ENCODE results near the gene RNF220. TPM values are rescaled to one million over a fixed set of nuclear protein-coding genes. Genes with fewer than 3 reads are reported as not detected.

Gene RNF220
- total RNA-seq, 1 donor from 2014 or later, result 89.5 TPM

DNA sequence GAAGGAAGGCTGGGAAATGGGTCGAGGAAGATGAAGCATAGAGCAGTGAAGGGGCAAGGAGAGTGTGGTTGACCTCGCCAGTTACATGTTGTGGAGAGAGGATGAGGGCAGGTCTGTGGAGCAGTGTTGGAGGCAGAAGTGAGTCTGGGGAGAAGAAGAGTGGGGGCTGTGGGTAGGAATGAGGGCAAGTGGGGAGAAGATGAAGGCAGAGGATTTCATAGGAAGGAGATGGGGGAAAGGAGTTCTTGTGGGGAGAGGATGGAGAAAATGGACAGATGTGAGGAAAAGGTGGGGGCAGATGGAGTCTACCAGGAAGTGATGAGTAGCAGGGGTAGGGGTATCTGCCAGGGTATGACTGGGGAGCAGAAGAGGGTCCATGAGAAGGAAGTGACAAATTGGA is 273.1 kb downstream of the RNF220 start:
- Mint-ChIP-seq H3K27me3 (ENCODE audit: low read depth) (no peaks in the 10 kb centered on the region), H3K36me3 (ENCODE audit: low read depth) (no peaks in the 10 kb centered on the region), H3K9me3 (no peaks in the 10 kb centered on the region), H3K4me1 (ENCODE audit: low read depth) (peaks cover 14% of the 10 kb centered on the region), H3K4me3 (ENCODE audit: low read depth) (no peak overlapping the region), H3K27ac (no peak overlapping the region)
- intact Hi-C loops (cut with micrococcal nuclease), result no loop called here
- no peak for DNase-seq (ENCODE audit: low spot score)

DNA sequence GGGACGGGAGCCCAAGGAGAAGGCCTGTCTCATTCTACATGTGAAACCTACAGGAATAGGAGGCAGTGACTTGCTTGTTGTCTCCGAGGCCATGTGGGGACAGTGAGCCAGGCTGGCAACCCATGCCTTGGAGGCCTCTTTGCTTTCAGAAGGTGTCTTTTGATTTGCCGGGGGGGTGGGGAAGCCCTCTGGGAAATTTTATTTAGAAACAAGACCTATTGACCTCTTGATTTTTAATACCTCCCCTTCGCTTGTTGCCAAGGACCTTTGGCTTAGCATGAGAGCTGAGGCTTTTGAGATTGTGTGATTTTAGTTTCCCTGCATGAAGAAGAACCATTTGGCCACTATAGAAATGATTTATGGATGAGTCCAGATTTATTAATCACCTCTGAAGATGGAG is 273.6 kb downstream of the RNF220 start:
- H3K27me3 Mint-ChIP-seq (ENCODE audit: low read depth), result no peaks in the 10 kb centered on the region
- no peaks in the 10 kb centered on the region for H3K36me3 Mint-ChIP-seq (ENCODE audit: low read depth)
- no peak overlapping the region for H3K4me3 Mint-ChIP-seq (ENCODE audit: low read depth)
- H3K27ac Mint-ChIP-seq, result no peak overlapping the region
- intact Hi-C loops (cut with micrococcal nuclease), result no loop called here
- DNase-seq (ENCODE audit: low spot score), result no peak
- no peaks in the 10 kb centered on the region for H3K9me3 Mint-ChIP-seq
- H3K4me1 Mint-ChIP-seq (ENCODE audit: low read depth), result peaks cover 9% of the 10 kb centered on the region

DNA sequence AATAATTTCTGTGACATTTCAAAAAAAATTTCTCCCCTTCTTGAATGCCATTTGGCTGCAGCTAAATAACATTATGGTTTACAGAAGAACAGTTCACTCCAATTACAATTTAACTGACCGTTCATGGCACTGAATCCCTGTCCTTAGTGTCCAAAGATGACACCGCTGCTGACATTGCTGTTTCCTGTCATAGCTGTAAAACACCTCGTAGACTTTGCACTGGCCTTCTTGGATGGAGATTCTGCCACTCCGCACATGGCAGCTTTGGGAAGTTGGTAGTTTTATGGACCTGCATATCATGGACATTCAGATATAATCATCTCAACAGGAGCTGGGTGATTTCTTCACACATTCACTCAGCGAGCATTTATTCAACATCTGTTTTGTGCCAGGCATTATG is 274.4 kb downstream of the RNF220 start:
- intact Hi-C loops (cut with micrococcal nuclease), result no loop called here
- peaks cover 11% of the 10 kb centered on the region for H3K4me1 Mint-ChIP-seq (ENCODE audit: low read depth)
- no peak for DNase-seq (ENCODE audit: low spot score)
- H3K9me3 Mint-ChIP-seq, result no peaks in the 10 kb centered on the region
- H3K27ac Mint-ChIP-seq, result no peak overlapping the region
- H3K36me3 Mint-ChIP-seq (ENCODE audit: low read depth), result no peaks in the 10 kb centered on the region
- H3K4me3 Mint-ChIP-seq (ENCODE audit: low read depth), result no peak overlapping the region
- H3K27me3 Mint-ChIP-seq (ENCODE audit: low read depth), result no peaks in the 10 kb centered on the region

DNA sequence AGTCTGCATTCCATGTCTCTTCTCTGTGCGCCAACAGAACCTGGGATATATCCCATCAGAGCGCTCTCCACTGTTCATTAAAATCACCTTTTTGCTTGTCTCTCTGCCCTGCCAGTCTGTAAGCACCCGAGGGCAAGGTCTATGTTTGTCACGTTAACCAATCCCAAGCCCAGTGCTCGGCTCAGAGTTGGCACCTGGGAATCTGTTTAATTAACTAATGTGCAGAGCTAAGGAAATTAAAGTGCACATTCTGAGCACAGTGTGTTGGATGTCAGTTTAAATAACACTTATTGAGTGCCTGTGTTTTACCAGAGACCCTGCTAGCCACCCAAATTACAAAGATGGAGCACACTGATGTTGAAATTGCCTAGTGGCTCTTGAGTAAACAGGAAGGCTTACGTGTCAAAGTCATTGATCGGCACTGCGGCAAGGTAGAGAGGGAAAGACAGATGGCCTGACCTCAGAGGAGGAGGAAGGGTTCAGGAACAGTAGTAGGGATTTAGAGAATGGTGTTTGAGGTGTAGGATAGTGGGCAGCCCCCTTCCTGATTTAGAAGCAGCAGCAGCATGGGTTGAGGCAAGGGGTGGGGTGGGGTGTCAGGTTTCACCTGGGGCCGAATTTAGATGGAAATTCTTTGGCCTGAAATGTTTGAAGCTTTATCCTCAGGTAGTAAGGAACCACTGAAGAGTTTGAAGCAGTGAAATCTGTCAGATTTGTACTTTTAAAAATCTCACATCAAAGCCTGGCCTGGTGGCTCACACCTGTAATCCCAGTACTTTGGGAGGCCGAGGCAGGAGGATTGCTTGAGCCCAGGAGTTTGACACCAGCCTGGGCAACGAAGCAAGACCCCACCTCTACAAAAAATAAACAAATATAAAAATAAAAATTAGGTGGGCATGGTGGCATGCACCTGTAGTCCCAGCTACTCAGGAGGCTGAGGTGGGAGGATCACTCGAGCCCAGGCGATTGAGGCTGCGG is 277.1 kb downstream of the RNF220 start:
- Mint-ChIP-seq H3K36me3 (ENCODE audit: low read depth) (no peaks in the 10 kb centered on the region), H3K4me1 (ENCODE audit: low read depth) (peaks cover 11% of the 10 kb centered on the region), H3K4me3 (ENCODE audit: low read depth) (no peak overlapping the region), H3K9me3 (no peaks in the 10 kb centered on the region), H3K27ac (peak overlapping the region; percentile 29), H3K27me3 (ENCODE audit: low read depth) (no peaks in the 10 kb centered on the region)
- no peak for DNase-seq (ENCODE audit: low spot score)
- intact Hi-C loops (cut with micrococcal nuclease), result no loop called here

DNA sequence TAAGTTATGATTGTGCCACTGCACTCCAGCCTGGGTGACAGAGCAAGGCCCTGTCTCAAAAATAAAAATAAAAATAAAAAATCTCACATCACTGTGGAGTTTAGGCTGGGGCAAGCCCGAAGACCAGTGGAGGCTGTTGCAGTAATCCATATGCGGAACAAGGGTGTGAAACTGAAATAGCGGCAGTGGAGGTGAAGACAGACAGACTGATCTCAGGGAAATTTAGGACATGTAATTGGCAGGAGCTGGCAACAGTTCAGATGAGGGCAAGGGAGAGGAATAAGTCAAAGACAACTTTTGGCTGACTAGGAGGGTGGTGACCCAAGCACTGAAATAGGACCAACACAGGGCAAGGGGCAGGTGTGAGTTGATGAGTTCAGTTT is 277.8 kb downstream of the RNF220 start:
- no peaks in the 10 kb centered on the region for H3K27me3 Mint-ChIP-seq (ENCODE audit: low read depth)
- intact Hi-C loops (cut with micrococcal nuclease), result no loop called here
- H3K4me3 Mint-ChIP-seq (ENCODE audit: low read depth), result no peak overlapping the region
- no peaks in the 10 kb centered on the region for H3K9me3 Mint-ChIP-seq
- no peak overlapping the region for H3K27ac Mint-ChIP-seq
- no peak for DNase-seq (ENCODE audit: low spot score)
- H3K4me1 Mint-ChIP-seq (ENCODE audit: low read depth), result peaks cover 11% of the 10 kb centered on the region
- no peaks in the 10 kb centered on the region for H3K36me3 Mint-ChIP-seq (ENCODE audit: low read depth)

DNA sequence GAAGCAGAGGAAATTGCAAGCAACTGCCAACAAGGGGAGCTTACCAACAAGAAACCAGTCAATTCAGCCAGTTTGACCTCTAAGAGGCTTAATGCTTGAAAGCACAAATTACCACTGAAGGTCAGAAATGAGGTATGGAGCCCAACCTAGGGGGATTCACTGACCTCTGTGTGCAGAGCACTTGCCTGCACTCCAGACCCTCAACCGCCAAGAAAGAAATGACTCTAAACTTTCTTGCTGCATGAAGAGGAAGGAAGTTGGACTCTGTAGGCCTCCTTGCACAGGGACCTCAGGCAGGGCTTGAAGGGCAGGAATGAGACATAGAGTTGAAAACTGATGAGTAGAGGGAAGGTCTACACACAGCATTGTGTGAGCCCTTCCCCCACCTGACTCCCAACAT is 279.5 kb downstream of the RNF220 start:
- H3K27ac Mint-ChIP-seq, result no peak overlapping the region
- intact Hi-C loops (cut with micrococcal nuclease), result no loop called here
- H3K9me3 Mint-ChIP-seq, result no peaks in the 10 kb centered on the region

DNA sequence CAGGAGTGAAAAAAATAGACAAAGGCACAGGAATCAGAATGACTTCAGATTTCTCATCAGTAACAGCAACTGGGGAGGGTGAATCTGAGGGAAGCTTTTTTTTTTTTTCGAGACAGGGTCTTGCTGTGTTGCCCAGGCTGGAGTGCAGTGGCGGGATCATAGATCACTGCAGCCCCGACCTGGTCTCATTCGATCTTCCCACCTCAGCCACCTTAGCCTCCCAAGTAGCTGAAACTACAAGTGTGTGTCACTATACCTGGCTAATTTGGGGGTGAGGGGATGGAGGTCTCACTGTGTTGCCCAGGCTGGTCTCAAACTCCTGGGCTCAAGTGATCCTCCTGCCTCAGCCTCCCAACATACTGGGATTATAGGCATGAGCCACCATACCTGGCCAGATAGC is 280.2 kb downstream of the RNF220 start:
- no peak for DNase-seq (ENCODE audit: low spot score)
- Mint-ChIP-seq H3K27ac (no peak overlapping the region), H3K36me3 (ENCODE audit: low read depth) (no peaks in the 10 kb centered on the region), H3K4me1 (ENCODE audit: low read depth) (peaks cover 11% of the 10 kb centered on the region), H3K27me3 (ENCODE audit: low read depth) (no peaks in the 10 kb centered on the region), H3K4me3 (ENCODE audit: low read depth) (no peak overlapping the region), H3K9me3 (no peaks in the 10 kb centered on the region)
- intact Hi-C loops (cut with micrococcal nuclease), result no loop called here

More for the DNA sequence above, 279.5 kb downstream of the RNF220 start:
- H3K27me3 Mint-ChIP-seq (ENCODE audit: low read depth), result no peaks in the 10 kb centered on the region
- DNase-seq (ENCODE audit: low spot score), result no peak
- no peaks in the 10 kb centered on the region for H3K36me3 Mint-ChIP-seq (ENCODE audit: low read depth)
- H3K4me1 Mint-ChIP-seq (ENCODE audit: low read depth), result peaks cover 11% of the 10 kb centered on the region
- no peak overlapping the region for H3K4me3 Mint-ChIP-seq (ENCODE audit: low read depth)

DNA sequence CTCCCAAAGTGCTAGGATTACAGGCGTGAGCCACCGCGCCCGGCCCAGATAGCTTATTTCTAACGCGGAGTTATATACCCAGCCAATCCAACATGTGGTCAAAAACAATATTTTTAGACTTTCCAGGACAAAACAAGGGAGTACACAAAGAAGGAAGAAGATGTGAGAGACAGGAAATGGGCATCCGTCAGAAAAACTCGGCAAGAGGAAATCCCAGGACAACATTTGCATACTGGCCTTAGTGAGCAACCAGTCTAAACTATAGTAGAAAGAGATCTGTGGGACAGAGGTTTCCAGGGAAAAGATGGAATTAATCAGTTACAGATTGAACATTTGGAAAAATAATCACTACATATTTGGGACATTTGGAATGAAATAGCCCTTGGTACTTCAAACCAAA is 280.8 kb downstream of the RNF220 start:
- DNase-seq (ENCODE audit: low spot score), result no peak
- H3K4me1 Mint-ChIP-seq (ENCODE audit: low read depth), result peaks cover 11% of the 10 kb centered on the region
- intact Hi-C loops (cut with micrococcal nuclease), result no loop called here
- no peaks in the 10 kb centered on the region for H3K27me3 Mint-ChIP-seq (ENCODE audit: low read depth)
- no peaks in the 10 kb centered on the region for H3K9me3 Mint-ChIP-seq
- no peak overlapping the region for H3K27ac Mint-ChIP-seq
- H3K36me3 Mint-ChIP-seq (ENCODE audit: low read depth), result no peaks in the 10 kb centered on the region
- H3K4me3 Mint-ChIP-seq (ENCODE audit: low read depth), result no peak overlapping the region

DNA sequence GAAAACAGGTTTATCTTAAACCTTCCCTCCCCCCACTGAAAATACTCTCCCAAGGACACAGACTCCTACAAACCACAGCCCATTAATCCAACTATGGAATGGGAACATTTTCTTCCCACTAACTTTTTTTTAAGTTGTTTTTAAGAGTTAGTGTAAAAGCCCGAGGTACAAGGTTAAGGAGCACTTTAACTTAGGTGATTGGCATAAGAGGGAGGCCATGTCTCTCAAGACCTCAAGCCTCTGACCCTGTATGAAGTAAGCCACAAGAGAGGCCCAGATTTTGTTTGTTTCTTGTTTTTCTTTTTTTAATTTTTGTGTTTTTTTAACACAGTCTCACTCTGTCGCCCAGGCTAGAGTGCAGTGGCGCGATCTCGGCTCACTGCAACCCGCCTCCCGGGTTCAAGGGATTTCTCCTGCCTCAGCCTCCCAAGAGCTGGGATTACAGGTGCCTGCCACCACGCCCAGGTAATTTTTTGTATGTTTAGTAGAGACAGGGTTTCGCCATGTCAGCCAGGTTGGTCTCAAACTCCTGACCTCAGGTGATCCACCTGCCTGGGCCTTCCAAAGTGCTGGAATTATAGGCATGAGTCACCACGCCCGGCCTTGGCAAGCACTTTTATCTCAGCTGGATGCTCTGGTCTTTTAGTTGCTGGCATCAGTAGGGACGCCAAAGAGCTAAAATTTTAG is 283.8 kb downstream of the RNF220 start:
- H3K9me3 Mint-ChIP-seq, result no peaks in the 10 kb centered on the region

DNA sequence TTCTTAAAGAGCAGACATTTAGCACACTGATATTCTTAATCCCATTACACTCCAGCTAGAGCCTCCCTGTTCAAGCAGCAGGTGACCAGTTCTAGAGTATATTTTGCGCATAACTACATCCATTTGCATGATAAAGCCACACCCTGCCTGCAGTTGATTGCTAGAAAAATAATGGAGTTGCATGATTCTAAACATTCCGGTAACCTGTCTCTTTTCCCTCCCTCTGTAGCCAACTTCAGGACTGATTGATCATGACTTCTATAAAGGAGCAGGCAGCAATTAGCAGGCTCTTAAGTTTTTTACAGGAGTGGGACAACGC is 284.4 kb downstream of the RNF220 start:
- H3K27ac Mint-ChIP-seq, result no peak overlapping the region
- peaks cover 4% of the 10 kb centered on the region for H3K27me3 Mint-ChIP-seq (ENCODE audit: low read depth)
- H3K4me3 Mint-ChIP-seq (ENCODE audit: low read depth), result no peak overlapping the region
- no peaks in the 10 kb centered on the region for H3K36me3 Mint-ChIP-seq (ENCODE audit: low read depth)
- H3K9me3 Mint-ChIP-seq, result no peaks in the 10 kb centered on the region
- no peak for DNase-seq (ENCODE audit: low spot score)
- H3K4me1 Mint-ChIP-seq (ENCODE audit: low read depth), result peaks cover 16% of the 10 kb centered on the region
- intact Hi-C loops (cut with micrococcal nuclease), result no loop called here

More for the DNA sequence above, 283.8 kb downstream of the RNF220 start:
- Mint-ChIP-seq H3K27me3 (ENCODE audit: low read depth) (peaks cover 4% of the 10 kb centered on the region), H3K27ac (no peak overlapping the region), H3K4me3 (ENCODE audit: low read depth) (no peak overlapping the region), H3K4me1 (ENCODE audit: low read depth) (peaks cover 18% of the 10 kb centered on the region), H3K36me3 (ENCODE audit: low read depth) (no peaks in the 10 kb centered on the region)
- intact Hi-C loops (cut with micrococcal nuclease), result no loop called here
- no peak for DNase-seq (ENCODE audit: low spot score)

DNA sequence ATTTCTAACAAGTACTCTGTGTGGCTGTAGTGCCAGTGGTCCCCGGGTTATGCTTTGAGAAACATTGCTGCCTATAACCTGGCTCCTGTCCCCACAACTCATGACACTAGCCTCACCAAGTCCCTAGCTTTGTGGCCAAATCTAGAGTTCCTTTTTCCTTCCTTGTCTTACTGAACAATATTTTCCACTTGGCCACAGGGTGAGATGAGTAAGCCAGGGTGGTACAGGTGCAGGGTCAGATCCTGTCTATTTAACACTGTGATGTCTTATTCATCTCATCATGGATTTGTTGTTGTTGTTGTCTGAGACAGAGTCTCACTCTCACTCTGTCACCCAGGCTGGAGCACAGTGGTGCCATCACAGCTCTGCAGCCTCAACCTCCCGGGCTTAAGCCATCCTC is 288.1 kb downstream of the RNF220 start:
- Mint-ChIP-seq H3K4me3 (ENCODE audit: low read depth) (no peak overlapping the region), H3K9me3 (no peaks in the 10 kb centered on the region), H3K36me3 (ENCODE audit: low read depth) (no peaks in the 10 kb centered on the region), H3K4me1 (ENCODE audit: low read depth) (peaks cover 23% of the 10 kb centered on the region), H3K27ac (no peak overlapping the region), H3K27me3 (ENCODE audit: low read depth) (peaks cover 4% of the 10 kb centered on the region)
- no peak for DNase-seq (ENCODE audit: low spot score)
- intact Hi-C loops (cut with micrococcal nuclease), result no loop called here

DNA sequence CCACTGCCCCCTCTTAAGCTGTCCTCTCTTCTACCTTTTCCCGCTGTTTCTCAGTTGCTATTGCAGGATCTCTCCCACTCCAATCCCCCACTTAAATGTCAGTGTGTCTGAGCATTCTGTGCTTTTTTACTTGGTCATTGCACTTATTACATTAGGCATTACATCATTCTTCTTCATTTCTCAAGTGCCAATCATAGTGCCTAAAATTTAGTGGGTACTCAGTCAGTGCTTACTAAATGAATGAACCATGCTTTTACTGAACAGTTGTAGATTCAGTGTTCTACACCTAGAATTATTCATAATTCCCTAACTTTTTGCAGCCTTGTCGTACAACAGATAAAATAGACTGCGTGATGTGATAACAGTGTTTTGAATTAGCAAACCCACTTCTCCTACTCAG is 288.8 kb downstream of the RNF220 start:
- intact Hi-C loops (cut with micrococcal nuclease), result no loop called here
- Mint-ChIP-seq H3K4me1 (ENCODE audit: low read depth) (peaks cover 23% of the 10 kb centered on the region), H3K27me3 (ENCODE audit: low read depth) (peaks cover 4% of the 10 kb centered on the region), H3K4me3 (ENCODE audit: low read depth) (no peak overlapping the region), H3K36me3 (ENCODE audit: low read depth) (no peaks in the 10 kb centered on the region), H3K27ac (no peak overlapping the region), H3K9me3 (no peaks in the 10 kb centered on the region)
- DNase-seq (ENCODE audit: low spot score), result no peak

DNA sequence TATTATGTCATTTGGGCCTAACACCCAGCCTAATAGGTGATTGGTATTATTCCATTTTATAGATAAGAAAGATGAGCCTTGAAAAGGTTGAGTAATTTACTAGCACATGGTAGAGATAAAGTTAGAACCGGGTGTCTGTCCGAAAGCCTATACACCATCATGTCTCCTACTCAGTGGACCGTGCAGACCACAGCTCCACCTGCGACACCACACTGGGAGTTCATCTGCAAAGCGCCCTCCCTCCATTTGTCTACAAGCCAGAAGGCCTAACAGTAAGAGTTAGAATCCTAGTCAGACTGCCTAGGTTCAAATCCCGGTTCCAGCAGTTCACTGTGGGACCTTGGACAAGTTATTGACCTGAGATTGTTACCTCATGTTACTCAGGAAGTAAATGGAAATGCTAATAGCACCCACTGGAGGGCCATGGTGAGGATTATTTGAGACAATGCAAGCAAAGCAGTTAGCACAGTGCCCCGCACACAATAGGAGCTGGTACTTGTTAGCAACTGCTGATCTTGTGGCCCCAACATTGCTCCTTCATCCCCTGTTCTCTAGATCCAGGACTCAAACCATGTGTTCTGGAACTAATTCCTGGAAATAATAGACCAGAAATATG is 289.9 kb downstream of the RNF220 start:
- Mint-ChIP-seq H3K4me1 (ENCODE audit: low read depth) (peaks cover 23% of the 10 kb centered on the region), H3K27me3 (ENCODE audit: low read depth) (peaks cover 4% of the 10 kb centered on the region), H3K9me3 (no peaks in the 10 kb centered on the region), H3K36me3 (ENCODE audit: low read depth) (no peaks in the 10 kb centered on the region), H3K4me3 (ENCODE audit: low read depth) (no peak overlapping the region), H3K27ac (no peak overlapping the region)
- intact Hi-C loops (cut with micrococcal nuclease), result no loop called here
- DNase-seq (ENCODE audit: low spot score), result no peak
